Breast epithelium (tissue), 3 donors: ENCODE measurements around the gene GALNTL6.

Source experiments
- POLR2A ChIP-seq: fragments of 450-650 bp; IDR thresholded peaks from one replicate; pipeline ENCODE4 v1.6.1; 2016; ENCODE audit warnings: antibody characterized with exemption, mild to moderate bottlenecking, moderate library complexity
- TF ChIP-seq, protein P1 (sequence below), 3 donors: fragments of 450-650 bp; IDR thresholded peaks; one replicate each; pipeline ENCODE4 v1.5.1; 2016 to 2017; ENCODE audit warnings: antibody characterized with exemption in 3 of 3, mild to moderate bottlenecking in 3 of 3, moderate library complexity in 3 of 3

- TF ChIP-seq, protein P1, sequence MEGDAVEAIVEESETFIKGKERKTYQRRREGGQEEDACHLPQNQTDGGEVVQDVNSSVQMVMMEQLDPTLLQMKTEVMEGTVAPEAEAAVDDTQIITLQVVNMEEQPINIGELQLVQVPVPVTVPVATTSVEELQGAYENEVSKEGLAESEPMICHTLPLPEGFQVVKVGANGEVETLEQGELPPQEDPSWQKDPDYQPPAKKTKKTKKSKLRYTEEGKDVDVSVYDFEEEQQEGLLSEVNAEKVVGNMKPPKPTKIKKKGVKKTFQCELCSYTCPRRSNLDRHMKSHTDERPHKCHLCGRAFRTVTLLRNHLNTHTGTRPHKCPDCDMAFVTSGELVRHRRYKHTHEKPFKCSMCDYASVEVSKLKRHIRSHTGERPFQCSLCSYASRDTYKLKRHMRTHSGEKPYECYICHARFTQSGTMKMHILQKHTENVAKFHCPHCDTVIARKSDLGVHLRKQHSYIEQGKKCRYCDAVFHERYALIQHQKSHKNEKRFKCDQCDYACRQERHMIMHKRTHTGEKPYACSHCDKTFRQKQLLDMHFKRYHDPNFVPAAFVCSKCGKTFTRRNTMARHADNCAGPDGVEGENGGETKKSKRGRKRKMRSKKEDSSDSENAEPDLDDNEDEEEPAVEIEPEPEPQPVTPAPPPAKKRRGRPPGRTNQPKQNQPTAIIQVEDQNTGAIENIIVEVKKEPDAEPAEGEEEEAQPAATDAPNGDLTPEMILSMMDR (IDR thresholded peaks at IDR 0.05): no peak
- no peak for TF ChIP-seq POLR2A
Observed at GRCh38 chr4:172897046-172897445, 1083.8 kb downstream of the GALNTL6 start.
